ENCODE measurements around the gene TAB2.
"Not testable (repeated sequence)": the region's sequence is repeated elsewhere in the genome, so short reads cannot be mapped to it uniquely, and the experiment has no call there.

TAB2 gene

GRCh38 chr6:149448821-149449453 lies 131.4 kb downstream of the TAB2 start:
- DNase-seq = no peak

DNA sequence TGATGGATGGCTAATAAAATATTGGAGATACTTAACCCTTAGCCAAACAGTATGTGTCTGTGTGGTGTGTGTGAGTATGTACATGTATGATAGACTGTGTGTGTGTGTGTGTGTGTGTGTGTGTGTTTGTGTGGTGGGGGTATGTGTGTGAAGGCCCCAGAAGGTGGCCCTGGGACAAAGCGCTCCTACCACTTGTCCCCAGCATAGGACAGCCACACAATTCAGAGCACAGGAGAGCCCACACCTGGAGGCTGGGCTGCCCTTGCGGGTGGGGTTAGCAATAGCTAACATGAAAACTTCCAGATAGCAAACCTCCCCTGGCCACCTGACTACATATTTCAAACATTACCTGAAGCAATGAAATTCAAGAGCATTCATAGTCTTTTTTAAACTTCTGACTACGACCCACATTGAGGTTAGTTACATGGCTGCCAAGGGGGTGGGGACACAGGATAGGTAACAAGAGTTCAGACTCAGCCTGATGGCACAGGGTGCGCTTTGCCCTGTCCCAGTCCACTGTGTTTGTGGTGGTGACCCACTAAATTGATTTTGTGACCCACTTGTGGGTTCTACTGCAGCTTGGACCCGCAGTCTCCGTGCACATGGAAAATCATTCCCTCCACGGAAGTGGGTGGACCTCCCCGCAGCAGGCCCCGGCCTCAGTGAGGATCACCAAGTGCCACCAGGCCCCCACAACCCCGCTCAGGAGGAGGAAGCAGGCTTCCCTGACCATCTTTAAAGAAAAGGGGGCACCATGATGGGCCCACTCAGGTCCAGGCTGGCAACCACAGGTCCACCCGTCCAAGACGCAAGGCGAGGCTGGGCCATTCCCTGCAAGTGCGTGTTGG lies 132.5 kb downstream of the TAB2 start:
- DNase-seq = no peak

GRCh38 chr6:149450679-149451375 lies 133.3 kb downstream of the TAB2 start:
- DNase-seq = peak; percentile 15

DNA sequence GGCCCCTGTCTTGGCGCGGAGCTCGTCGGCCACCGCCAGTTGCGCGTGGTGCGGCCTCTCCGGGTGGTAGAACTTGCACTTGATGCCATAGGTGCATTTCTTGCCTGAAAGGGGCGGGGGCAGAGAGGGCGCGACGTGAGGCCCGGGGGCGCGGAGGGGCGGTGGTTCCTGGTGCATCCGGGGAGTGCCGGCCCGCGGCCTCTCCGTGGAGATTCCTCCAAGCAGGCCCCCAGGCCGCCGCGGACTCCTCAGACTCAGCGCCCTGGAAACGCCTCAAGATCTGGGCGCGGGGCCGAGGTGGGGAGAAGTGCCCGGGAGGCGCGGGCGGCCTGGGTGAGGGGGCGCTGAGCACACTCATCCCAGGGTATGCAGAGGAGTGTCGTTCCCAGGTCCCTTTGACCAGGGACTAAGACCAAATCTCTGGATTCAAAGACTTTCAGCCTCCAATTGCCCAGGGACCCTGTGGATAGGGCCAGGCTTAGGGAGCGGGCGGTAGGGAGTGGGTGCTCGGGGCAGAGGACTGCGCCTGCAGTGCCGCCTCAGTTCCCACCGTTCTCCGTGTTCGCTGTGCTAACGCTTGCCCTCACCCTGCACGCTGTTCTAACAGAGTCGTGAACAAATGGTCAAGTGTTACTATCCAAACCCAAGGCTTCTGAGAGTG lies 134.0 kb downstream of the TAB2 start:
- DNase-seq = no peak

- no peak for DNase-seq
Observed at GRCh38 chr6:149452037-149452939, 134.8 kb downstream of the TAB2 start.

- no peak for DNase-seq
Observed at GRCh38 chr6:149453597-149454345, 136.3 kb downstream of the TAB2 start.

DNA sequence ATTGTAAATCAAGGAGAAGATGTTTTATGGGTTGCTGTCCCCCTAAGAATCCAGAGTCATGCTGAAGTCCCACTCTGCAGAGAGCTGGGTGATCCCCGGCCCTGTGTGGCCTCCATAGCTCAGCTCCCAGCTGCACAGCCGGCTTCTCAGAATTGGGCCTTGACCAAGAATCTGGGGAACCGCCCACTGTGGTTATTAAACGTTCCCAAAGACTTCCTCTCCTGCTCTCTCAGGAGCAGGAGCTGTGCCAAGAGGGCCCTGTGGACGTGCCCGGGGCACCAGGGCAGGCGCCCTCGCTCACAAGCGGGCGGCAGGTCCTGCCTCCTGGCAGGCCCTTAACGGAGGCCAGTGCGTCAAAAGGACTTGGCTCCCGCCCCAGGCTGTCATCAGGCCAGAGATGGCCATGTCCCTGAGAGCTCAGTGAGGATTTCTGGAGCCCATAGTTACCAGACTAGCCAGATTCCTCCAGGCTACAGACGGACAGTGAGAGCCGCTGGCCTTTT lies 136.9 kb downstream of the TAB2 start:
- DNase-seq = peak; percentile 91

DNA sequence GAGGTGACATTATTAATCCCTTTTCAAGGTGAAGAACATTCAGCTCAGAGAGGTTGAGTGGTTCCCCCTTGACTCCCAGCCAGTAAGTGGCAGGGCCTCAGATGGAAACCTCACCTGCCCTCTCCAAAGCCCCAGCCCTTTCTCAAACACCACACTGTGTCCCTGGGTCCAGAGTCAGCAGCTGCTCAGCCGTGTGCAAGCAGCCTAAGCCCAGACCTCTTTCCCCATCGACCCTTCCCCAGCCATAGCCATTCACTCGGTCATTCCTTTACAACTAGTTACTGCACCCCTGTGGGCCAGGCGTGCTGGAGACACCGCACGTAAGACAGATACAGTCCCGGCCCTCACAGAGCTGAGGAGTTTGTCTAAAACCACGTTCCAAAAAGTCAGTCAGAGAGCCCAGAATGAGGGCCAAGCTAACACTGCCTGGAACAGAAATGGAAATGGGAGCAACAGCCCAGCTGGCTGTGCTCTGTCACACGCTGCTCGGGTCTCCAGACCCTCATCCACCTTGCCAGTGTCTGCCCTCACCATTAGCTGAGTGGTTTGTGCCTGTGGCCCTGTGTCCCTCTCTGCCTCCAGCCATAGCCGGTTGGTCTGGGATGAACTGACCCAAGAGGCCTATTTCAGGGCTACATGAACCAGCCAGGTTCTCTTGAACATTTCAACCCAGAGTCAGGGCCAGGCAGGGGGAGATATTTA lies 137.7 kb downstream of the TAB2 start:
- DNase-seq = no peak

- DNase-seq = no peak
Observed at GRCh38 chr6:149456311-149457021, 139.0 kb downstream of the TAB2 start.

DNA sequence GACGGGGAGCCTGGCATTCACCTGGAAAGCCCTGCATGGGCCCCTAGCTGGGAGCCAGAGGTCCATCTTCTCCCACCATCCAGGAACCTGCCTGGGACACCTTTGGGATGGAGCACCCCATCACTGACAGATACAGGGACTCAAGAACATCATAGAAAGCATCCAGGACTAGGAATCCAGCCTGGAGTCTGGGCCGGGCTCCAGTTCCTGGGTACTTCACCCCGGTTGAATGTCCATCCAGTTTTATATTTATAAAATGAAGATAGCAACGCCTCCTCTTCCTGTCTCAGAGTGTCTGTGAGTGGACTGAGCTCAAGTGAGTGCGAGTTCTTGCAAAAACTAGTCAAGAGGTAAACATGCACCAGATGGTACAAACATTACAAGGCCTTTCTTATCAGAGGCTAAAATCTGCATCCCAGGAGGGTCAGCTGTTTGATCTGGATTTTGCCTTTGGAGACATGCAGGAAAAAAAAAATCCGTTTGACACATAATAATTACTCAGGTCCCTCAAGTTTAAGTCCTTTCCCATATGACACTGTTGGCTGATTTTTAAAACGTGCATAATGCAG lies 139.9 kb downstream of the TAB2 start:
- DNase-seq = no peak

DNA sequence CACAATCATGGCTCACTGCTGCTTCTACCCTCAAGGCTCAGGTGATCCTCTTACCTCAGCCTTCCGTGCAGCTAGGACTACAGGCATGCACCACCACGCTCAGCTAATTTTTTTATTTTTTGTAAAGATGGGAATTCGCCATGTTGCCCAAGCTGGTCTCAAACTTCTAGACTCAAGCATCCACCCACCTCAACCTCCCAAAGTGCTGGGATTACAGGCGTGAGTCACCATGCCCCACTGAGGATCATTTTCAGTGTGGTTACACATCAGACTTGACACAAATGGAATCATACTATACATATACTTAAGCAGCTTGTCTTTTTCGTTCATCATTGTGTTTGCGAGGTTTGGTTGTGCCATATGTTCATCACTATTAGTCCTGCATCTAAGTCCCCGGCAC lies 140.7 kb downstream of the TAB2 start:
- DNase-seq = no peak

DNA sequence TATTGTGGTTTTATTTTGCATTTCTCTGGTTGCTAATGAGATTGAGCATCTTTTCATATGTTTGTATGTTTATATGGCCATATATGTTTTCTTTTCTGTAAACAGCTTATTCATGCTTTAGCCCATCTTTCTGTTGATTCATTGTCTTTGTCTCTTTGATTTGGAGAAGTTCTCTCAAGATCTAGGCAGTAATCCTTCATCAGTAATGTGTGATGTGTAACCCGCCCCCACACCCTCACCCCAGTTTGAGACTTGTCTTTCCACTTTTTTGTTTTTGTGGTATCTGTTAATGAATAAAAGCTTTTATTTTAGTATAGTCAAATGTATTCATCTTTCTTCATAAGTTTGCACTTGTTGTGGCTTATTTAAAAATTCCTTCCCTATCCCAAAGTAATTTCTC lies 141.3 kb downstream of the TAB2 start:
- no peak for DNase-seq

- DNase-seq = no peak
Observed at GRCh38 chr6:149459761-149460160, 142.2 kb downstream of the TAB2 start.

DNA sequence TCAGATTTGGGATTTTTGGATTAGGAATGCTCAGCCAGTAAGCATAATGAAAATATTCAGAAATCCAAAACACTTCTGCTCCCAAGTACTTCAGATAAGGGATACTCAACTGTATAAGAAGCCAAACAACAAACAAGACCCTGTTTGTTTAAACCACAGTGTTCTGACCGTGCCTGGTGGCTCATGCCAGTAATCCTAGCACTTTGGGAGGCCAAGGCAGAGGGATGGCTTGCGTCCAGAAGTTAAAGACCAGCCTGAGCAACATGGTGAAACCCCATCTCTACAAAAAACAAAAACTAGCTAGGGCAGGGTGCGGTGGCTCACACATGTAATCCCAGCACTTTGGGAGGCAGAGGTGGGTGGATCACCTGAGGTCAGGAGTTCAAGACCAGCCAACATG lies 142.7 kb downstream of the TAB2 start:
- DNase-seq = not testable (repeated sequence)

All from midbrain (tissue), 1 donor.